GM04504 (cell line): Measurements from ENCODE around the gene L3MBTL3.

Experiments
- DNase-seq: peaks from one replicate; pipeline ENCODE4 v3.0.0-alpha.2; 2012; ENCODE audit warnings: low read depth

Gene L3MBTL3

DNA sequence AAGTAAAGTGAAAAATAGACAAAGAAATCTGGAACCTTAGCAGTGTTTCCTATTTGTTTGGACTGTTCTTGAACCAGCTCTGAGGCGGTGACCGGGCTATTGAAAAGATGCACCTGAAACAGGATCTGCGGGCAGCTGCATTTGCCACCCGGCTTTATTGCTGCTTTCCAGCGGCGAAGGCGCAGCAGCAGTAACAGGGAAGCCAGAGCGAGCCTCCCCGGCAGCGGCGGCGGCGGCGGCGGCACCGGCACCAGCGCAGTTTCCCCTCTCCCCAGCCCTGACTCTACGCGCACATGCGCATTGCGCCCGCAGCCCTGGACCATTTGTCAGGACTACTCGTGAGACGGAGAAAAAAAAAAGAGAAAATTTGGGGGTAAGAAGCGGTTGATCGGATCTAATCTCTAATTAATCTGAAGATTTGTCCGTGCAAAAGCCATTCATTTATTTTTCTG, at the start of gene L3MBTL3:
Gene L3MBTL3, plus strand, starts transcription at position 290 of the 452 bp plus-strand sequence. CDS start 24,119 bp downstream, outside the sequence.
- DNase-seq: peak; percentile 43

DNA sequence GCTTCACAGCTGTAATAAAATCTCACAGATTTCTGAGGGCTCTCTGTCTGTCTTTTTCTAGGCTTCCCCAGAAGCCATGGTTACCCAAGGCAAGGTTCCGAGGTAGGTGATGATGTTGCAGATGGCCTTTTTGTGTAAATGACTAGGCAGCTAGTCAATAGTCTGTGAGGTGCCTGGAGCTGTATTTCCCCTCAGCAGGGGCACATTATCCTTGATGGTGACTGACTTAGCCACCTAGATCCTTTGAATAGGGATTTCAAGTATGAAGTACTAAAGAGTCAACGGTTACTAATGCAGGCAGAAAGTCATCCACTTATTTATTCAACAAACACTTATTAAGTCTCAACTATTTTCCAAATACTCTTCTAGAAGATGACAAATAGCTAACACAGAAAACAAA, 49.3 kb upstream of the L3MBTL3 start:
- DNase-seq: no peak

DNA sequence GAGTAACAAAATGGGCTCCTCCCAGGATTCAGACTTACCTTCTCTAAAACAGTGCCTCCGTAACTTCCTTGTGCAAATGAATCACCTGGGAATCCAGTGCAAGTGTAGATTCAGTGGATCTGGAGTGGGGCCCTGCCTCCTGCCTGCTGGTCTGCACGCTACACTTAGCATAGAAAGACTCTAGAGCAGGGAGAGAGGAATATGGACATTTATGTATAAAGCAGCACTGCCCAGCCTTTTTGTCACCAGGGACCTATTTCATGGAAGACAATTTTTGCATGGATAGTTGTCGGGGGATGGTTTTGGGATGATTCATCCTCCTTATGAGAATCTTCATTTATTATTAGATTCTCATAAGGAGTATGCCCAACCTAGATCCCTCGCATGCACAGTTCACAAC, 42.3 kb upstream of the L3MBTL3 start:
- DNase-seq: no peak

DNA sequence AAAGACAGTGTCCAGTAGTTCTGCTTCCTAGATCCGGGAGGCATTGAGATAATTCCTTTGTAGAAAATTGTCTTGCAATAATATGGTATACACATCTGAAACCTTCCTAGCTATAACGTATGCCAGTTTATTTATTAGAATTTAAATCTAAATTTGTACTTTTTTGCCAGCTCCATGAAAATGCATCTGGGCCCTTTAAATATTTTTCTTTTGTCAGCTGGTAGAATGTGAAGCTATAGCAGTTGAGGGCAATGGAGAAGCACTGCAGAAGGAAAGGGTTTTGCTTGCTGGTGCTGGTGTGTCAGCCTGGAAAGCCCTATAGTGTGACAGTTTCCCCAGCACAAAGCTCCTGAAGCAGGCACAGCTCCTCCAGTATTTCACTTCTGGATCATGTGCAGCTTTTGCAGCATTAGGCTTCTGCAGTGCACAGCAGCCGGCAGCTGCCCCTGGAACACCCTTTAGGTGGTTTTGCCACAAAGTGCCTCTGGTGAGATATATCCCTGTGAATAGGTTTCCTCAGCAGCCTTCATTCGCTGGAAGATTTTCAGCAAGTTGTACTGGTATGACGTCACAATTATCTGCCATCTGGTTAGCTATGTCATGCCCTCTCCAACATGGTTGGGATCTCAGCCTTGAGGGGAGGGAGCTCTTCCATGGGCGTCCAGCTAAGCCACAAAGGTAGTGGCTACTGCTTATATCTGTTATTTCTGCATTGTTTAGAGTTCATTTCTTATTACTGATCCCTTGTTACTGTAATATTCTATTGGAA, 40.0 kb upstream of the L3MBTL3 start:
- DNase-seq: no peak

DNA sequence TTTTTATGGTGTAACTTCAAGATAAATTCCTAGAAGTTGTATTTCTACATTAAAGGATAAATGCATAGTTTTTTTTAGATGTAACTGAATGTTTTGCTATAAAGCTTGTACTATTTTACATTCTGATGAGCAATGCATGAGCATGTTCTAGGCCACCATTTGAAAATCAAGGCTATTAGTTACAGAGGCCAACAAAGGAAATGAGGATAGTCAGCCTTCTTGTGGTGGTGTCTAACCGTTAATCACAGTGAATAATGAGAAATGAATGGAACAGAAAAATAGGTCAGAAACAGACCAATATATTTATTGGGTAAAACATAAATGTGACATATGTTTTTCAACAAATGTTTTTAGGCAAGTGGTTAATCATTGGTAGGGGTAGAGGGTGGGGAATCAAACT, 37.6 kb upstream of the L3MBTL3 start:
- no peak for DNase-seq

DNA sequence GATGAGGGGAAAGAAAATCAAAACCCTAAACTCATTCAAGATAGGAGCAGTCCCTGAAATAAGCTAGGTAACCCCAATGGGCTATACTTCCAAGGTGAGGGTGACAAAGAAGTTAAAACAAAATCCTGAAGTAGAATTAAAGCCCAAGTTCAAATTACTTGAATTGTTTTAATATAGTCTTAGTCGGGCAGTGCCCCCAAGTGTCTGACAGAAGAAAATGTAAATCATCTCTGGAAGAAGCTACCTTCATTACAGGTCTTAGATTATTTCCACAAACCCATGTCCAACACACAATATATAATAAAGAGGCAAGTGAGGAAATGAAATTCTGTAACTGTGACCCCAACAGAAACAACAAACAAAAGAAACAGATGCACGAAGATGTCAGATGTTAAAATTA, 36.8 kb upstream of the L3MBTL3 start:
- DNase-seq: no peak

DNA sequence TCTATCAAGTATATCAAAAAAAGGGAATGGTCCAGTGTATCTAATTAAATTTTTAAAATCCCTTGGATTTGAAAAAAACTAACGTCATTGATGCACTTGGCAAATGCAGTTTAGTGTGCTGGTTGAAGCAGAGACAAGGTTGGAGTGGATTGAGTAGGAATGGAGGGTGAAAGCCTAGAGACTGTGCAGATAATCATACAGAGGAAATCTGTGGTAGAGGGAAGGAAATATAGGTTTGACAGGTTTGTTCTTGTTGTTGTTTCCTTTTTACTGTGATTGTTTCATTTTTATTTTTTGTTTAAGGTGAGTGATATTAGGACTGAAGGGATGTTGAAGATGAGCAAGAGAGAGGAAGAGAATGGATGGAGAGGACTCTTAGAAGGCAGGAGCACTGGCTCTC, 29.0 kb upstream of the L3MBTL3 start:
- no peak for DNase-seq

DNA sequence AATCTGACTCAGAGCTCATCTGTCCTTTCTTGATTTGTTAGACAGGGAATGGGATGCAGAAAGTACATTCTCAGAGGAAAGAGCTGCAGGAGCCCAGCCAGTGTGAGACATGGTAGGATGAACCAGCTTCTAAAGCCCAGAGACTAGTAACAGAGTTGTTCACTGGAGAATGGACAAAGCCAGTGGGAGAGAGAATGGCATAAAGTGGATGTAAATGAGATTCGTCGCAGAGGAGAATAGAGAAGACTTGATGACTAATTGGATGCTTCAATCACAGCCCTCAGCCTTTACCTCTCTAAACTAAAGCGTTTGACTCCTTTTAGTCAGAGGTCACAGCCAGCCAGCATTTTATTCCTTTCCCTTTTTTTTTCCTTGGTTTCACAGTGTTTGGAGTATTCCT, 25.5 kb upstream of the L3MBTL3 start:
- DNase-seq: no peak

DNA sequence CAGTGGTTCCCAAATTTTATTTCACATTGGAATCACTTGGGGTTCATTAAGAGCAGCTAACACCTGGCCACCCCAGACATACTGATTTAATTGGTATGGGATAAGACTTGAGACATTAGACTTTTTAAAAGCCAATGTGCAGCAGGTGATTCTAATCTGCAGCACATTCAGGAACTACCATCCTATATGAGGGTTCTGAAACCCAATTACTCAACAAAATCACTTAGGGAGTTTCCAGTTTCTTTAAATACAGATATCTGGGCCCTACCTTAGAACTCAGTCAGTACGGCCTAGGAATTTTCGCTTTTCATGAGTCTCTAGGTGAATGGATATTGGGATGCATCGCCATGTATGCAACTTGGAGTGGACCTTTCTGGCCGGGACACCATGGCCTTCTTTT, 24.0 kb upstream of the L3MBTL3 start:
- no peak for DNase-seq

DNA sequence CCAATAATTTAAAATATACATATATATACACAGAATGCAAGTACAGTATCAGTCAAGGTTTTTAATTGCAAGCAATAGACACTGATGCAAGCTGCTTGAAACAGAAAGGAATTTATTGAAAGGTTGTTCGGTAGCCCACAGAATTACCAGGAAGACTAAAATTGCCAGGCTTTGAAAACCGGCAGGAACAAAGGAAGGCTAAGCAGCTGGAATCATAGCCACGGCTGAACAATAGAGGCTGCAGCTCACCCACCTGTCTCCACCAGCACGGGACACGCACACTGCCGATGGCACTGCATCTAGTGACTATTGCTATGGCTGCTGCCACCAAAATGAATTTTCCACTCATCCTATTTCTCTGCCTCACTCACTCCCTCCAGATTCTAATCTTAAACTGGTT, 22.0 kb upstream of the L3MBTL3 start:
- DNase-seq: no peak

DNA sequence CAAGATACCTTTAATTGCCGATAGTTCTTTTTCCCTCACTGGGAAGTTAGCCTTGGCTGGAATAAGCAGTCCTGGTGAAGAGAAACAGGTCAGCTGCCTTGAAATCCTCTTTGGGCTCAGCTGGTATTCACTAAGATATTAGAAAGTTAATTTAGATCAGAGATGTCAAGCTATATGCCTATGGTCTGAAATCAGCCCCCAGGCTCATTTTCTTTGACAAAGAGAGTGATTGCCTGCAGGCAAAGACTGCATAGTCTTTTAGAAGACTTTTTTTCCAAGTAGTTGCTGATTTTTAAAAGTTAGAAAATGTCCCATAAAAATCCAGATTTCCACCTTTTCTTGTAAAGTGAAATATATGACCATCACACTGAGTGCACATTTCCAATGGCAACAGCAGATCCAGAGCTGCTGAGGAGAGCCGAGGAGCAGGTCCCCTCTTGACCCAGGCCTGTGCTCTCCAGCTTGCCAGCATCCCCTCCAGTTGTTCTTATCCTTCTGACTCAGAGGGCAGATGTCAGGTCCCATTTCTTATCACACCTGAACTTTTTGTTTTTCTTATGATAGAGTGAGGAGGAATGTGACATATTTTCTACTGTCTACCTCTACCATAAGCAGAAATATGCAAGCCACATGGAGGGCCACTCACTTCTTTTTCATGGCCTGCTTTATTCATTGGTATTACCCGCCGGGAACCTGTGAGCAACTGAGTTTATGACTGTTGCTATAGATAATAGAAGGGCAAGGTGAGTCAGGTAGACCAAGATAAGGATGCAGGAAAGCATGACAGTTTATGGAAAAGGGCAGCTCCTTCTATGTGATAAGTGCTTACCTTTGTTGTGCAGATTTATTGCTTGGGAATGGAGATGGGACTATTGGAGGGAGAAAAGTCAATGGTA, 17.6 kb upstream of the L3MBTL3 start:
- no peak for DNase-seq

DNA sequence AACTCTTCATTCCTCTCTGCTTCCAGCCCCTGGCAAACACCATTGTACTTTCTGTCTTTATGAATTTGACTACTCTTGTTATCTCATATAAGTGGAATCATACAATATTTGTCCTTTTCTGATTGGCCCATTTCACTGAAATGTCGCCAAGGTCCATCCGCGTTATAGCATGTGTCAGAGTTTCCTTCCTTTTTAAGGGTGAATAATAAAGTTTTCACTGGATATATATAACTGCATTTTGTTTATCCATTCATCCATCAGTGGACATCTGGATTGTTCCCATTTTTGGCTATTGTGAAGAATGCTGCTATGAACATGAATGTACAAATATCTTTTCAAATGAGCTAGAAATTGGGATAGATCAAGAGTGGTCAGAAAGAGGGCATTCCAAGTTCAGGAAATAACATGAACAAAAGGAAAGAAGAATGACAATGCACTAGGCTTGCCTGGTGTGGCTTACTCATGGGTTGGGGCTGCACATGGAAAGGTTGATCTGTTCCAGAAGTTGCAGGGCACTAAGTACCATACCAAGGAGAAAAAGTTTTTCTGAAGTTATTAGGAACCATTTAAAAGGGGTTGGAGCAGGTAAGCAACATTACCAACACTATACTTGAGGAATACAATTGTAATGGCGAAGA, 10.0 kb upstream of the L3MBTL3 start:
- DNase-seq: no peak

DNA sequence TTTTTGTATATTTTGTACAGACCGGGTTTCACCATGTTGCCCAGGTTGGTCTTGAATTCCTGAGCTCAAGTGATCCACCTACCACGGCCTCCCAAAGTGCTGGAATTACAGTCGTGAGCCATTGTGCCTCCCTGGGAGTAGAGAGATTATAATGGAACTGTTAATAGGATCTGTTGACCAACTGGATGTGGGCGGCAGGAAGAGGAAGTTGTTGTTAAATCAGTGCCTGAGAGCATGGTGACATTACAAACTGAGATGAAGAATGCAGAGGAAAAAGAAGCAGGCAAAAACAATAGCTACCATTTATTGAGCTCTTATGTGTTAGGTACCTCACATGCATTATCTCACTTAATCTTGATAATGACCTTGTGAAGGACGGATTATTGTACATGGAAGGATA, 9.2 kb upstream of the L3MBTL3 start:
- no peak for DNase-seq

DNA sequence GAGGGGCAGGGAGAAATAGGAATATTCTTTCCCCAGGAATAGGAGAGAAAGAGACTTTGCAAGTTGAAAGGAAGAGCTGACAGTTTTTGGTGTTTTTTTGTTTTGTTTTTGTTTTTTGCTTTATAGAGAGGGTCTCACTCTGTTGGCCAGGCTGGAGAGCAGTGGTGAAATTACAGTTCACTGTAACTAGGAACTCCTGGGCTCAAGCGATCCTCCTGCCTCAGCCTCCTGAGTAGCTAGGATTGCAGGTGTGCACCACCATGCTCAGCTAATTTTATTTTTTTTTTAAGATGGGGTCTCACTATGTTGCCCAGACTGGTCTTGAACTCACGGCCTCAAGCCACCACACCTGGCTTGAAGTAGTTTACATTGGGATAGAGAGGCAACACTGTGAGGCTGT, 8.0 kb upstream of the L3MBTL3 start:
- no peak for DNase-seq

DNA sequence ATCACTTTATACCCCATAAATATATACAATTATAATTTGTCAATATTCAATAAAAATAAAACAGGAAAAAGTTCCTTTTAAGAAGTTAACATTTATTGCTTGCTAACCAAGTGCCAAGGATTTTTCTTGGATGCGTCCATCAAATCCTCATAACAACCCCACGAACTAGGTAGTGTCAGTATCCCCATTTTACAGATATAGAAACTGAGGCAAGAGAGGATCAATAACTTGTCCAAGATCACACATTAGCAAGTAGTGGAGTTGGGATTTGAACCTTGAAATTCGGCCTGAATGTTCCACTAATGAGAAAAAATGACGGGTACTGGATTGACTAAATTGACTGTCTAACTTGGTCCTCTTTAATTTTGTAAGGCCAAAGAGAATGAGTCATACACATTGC, 5.7 kb upstream of the L3MBTL3 start:
- no peak for DNase-seq

DNA sequence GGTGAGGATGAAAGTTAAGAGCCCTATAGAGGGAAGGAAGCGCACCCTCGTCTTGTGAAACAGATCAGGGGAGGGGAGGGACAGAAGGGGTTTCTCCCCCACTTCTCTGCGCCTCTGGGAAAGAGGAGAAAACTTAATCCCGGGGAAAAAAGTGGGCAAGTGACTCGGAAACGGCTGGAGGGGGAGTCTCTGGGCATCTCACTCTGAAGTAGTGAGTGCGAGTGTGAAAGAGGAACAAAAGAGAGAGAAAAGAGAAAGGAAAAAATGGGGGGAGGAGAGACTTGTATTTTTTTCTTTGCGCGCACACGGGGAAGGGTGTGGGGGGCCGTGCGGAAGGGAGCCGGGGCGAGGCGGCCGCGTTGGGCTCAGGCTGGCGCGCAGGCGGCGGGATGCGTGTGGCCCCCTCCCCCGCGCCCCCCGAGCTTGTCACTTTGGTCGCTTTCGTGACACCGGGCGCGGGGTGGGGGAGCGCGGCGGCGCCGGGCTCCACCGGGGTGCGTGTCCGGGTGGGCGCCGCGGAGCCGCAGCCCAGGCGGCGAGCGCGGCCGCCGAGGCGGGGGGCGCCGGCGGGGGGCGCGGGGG, 454 bp downstream of the L3MBTL3 start:
- DNase-seq: no peak

DNA sequence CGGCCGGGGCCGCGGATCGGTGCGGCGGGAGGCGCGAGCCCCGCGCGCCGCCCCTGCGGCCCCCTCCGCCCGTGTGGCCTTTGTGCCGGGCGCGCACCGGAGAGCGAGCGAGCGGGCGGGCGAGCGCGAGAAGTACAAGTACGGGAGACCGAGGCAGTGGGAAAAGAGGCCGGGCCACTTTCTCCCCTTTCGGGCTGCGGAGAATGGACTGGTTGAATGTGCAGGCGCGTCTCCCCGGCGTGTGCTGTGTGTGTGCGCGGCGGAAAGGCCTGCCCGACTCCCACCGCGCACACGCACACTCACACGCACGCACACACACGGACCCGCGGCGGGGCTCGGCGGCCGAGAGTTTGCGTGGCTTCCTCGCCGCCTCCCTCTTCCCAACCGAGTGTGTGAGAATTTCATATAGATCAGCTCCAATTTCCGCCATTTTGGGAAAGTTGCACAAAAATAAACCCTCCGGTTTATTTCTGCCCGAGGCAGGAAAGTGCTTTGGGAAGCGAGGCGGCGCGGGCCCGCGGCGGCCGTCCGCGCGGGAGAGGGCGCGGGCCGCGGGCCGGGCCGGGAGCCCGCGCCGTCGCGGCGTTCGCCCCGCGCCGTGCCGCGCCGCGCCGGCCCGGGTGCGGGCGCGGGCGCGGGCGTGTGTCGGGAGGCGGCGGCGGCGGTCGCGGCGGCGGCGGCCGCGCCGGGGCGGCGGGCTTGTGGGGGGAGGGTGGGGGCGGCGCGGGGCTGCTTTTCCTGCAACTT, 1.1 kb downstream of the L3MBTL3 start:
- no peak for DNase-seq

DNA sequence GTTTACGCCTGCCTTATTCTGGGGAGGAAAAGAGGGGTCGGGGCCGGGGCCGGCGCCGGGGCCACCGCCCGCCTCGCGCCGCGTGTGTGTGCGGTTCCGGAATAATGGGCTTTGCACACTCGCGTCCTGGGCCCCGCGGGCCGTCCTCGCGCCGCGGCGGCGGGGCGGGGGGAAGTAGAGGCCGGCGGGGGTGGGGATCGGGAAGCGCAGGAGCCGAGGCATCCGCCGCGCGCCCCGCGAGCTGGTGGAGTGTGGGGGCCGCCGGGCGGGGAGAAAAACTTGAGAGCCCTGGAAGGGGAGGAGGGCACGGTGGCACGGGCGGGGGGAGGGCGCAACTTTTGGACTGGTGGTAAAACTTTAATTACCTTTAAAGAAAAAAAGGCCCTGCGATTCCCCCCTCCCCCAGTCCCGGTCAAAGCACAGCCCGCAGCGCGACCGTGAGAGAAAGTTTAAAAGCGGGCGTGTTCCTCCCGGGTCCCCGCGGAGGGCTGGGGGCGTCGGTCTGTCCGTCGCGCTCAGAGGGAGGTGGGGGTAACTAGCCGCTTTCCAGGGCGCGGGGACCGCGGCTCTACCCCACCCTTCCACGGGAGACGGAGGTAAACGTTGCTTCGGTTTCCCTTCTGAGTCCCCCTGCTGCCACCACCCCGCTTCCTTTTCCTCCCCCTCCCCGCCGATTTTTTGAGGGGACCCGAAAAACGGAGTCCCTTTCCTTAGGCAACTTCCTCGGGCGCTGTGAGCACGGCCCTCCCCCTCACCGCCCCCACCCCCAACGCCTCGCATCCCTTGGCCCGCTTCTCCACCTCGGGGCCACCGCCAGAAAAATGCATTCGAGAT, 1.9 kb downstream of the L3MBTL3 start:
- DNase-seq: no peak

DNA sequence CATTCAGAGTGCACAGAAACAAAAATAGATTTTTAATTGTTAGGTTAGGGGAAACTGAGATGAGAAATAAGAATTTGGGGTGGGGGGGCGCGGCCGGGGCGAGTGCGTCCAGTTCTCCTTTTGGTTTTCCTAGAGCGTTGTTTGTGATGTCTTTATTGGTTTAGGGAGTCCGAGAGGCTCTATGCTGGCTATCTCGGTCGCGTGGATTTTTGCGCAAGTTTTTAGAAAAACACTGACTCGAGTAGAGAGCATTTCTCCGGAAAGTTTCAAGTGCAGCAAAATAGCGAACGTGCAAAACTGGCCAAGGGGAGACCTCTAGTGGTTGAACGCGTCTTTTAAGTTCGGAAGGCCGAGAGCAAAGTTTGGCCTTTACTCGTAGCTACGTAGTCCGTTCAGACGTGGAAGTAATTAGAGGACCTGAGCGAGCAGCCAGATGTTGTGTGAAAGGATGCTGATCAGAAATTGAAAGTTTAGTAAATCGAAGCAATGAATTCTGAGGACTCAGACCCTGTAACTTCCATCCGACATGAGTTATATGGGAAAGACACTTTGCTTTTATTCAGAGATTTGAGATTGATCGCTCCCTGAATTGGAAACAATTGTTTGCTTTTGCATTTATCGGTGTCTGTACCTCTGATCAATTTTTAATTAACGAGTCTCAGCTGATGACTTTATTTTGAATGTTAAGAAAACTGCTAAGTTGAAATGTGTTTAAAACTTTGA, 2.7 kb downstream of the L3MBTL3 start:
- peak; percentile 87 for DNase-seq

DNA sequence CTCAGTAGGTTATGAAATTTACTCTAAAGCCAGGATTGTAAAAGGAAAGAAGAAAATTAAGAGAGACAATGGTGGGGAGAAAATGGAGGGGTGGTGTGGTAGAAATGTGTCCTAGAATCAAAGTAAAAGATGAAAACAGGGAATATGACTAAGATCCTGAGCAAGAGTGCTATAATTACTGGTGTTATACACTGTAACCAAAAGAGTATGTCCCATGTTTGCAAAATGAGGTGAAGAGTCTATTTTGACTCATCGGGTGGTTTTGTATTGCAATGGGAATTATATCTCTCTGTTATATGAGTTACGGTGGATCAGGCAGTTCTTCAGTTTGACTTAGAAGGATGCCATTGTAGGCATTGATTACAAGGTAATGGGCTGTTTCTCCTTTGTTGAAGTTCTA, 8.5 kb downstream of the L3MBTL3 start:
- DNase-seq: no peak
